Mesothelial cell of epicardium (in vitro differentiated cells): ENCODE results near the gene SEMA7A. TPM values are rescaled to one million over a fixed set of nuclear protein-coding genes. Genes with fewer than 3 reads are reported as not detected.

ENCODE experiments used
- DNase-seq, 2 experiments: peaks; one replicate each; pipeline ENCODE4 v3.0.0; 2021; ENCODE audit warnings: low spot score in 2 of 2; ENCODE audit not compliant: unreplicated experiment in 2 of 2
- H3K27ac Mint-ChIP-seq: 2 replicates; pipeline ENCODE4 v1.8.0; 2021; ENCODE audit warnings: mixed read lengths
- H3K27me3 Mint-ChIP-seq: 2 replicates; pipeline ENCODE4 v1.8.0; 2021; ENCODE audit warnings: low read depth, mixed read lengths
- H3K36me3 Mint-ChIP-seq: 2 replicates; pipeline ENCODE4 v1.8.0; 2021; ENCODE audit warnings: mixed read lengths
- H3K4me1 Mint-ChIP-seq: 2 replicates; pipeline ENCODE4 v1.8.0; 2021; ENCODE audit warnings: mixed read lengths
- H3K4me3 Mint-ChIP-seq: 2 replicates; pipeline ENCODE4 v1.8.0; 2021; ENCODE audit warnings: mild to moderate bottlenecking, moderate library complexity, mixed read lengths
- H3K9me3 Mint-ChIP-seq: 2 replicates; pipeline ENCODE4 v1.8.0; 2021; ENCODE audit warnings: mixed read lengths
- total RNA-seq: library from RNA; stranded (reverse); gene quantifications from 3 replicates; pipeline ENCODE4 v1.2.1, GENCODE V29; 2021
- TF ChIP-seq, protein P1 (sequence below): fragments of 200-600 bp; sonication (generic); IDR thresholded peaks from one replicate; pipeline ENCODE4 v1.5.0; 2021; ENCODE audit warnings: antibody characterized with exemption; ENCODE audit not compliant: unreplicated experiment

SEMA7A gene
- total RNA-seq, 1 donor from 2014 or later: 5.0 TPM

DNA sequence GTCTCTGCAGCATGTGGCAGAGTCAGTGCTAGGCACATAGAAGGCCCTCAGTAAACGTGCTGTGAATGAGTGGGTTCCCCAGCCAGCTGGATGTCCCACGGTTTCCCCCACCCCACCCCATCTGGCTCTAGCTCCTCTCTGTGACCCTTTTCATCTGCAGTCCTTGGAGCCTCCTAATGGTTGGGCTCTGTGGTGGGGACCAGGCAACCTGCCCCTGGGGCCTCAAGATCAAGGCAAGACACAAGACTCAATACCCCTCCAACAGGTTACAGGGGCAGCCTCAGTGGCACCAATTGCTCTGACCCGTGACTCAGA lies 49.2 kb downstream of the SEMA7A start:
- Mint-ChIP-seq H3K27me3 (no peaks in the 10 kb centered on the region), H3K4me3 (no peak overlapping the region), H3K9me3 (no peaks in the 10 kb centered on the region), H3K36me3 (no peaks in the 10 kb centered on the region), H3K27ac (no peak overlapping the region), H3K4me1 (peaks cover 35% of the 10 kb centered on the region)
- DNase-seq: no peak
- TF ChIP-seq, protein P1, sequence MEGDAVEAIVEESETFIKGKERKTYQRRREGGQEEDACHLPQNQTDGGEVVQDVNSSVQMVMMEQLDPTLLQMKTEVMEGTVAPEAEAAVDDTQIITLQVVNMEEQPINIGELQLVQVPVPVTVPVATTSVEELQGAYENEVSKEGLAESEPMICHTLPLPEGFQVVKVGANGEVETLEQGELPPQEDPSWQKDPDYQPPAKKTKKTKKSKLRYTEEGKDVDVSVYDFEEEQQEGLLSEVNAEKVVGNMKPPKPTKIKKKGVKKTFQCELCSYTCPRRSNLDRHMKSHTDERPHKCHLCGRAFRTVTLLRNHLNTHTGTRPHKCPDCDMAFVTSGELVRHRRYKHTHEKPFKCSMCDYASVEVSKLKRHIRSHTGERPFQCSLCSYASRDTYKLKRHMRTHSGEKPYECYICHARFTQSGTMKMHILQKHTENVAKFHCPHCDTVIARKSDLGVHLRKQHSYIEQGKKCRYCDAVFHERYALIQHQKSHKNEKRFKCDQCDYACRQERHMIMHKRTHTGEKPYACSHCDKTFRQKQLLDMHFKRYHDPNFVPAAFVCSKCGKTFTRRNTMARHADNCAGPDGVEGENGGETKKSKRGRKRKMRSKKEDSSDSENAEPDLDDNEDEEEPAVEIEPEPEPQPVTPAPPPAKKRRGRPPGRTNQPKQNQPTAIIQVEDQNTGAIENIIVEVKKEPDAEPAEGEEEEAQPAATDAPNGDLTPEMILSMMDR: no peak

DNA sequence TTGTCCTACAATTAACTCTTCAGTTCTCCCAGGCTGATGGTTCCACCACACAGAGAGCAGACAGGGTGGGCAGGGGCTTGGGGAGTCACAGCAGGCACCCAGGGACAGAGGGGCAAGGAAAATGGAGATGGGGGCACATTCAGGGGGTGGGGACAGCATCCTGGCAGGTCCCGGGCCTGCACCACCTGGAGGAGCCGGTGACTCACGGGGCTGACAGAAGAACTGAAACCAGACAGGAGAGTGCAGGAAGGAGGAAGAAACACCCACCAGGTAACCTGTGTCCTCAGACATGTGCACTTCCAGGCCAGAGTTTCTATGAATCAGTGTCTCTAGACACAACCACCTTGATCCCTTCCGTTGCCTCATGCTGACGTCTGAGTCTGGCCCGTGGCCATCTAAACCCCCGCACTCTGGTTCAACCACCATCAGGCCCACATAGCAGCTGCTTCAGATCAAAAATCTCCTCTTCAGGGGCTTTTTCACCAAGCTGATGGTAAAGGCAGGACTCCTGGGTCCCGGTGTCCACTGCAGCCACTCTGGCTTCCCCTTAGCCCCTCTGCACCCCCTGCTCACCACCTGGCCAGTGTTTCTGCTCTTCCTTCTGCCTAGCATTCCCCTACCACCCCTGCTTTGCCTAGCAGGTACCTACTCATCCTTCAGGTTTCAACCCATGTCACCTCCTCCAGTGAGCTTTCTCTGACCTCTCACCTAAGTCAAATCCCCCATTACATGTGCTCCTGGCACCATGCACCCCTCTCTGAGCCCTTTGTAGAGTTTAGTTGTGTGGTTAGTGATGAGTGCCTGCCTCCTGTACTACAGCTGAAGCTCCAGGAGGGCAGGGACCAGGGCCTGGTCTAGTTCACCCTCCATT lies 49.8 kb downstream of the SEMA7A start:
- H3K27ac Mint-ChIP-seq: peak overlapping the region; percentile 35
- no peak overlapping the region for H3K4me3 Mint-ChIP-seq

DNA sequence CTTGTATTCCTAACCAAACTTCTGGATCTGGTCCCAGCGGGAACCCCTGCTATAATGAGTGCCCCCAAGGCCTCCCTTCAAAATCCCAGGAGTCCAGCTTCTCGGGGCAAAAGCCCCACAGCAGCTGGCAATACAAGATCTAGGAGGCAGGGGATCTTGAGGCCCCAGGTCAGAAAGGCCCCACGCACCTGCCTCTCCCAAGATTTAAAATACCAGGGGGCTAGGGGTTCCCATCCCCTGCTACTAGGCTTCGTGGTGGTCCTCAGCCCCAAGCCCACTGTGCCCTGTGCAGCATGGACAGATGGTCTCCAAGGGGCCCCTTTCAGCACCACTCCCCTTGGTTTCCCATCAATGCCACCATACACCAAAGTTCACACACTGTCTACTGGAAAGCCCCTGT lies 50.5 kb downstream of the SEMA7A start:
- no peaks in the 10 kb centered on the region for H3K9me3 Mint-ChIP-seq
- no peaks in the 10 kb centered on the region for H3K36me3 Mint-ChIP-seq
- peaks cover 36% of the 10 kb centered on the region for H3K4me1 Mint-ChIP-seq
- H3K27ac Mint-ChIP-seq: peak overlapping the region; percentile 35
- H3K4me3 Mint-ChIP-seq: no peak overlapping the region
- TF ChIP-seq, protein P1: no peak
- H3K27me3 Mint-ChIP-seq: no peaks in the 10 kb centered on the region
- DNase-seq: no peak

More for the DNA sequence above, 49.8 kb downstream of the SEMA7A start:
- no peaks in the 10 kb centered on the region for H3K9me3 Mint-ChIP-seq
- no peaks in the 10 kb centered on the region for H3K27me3 Mint-ChIP-seq
- no peak for DNase-seq
- H3K36me3 Mint-ChIP-seq: no peaks in the 10 kb centered on the region
- H3K4me1 Mint-ChIP-seq: peaks cover 33% of the 10 kb centered on the region
- TF ChIP-seq, protein P1: no peak

DNA sequence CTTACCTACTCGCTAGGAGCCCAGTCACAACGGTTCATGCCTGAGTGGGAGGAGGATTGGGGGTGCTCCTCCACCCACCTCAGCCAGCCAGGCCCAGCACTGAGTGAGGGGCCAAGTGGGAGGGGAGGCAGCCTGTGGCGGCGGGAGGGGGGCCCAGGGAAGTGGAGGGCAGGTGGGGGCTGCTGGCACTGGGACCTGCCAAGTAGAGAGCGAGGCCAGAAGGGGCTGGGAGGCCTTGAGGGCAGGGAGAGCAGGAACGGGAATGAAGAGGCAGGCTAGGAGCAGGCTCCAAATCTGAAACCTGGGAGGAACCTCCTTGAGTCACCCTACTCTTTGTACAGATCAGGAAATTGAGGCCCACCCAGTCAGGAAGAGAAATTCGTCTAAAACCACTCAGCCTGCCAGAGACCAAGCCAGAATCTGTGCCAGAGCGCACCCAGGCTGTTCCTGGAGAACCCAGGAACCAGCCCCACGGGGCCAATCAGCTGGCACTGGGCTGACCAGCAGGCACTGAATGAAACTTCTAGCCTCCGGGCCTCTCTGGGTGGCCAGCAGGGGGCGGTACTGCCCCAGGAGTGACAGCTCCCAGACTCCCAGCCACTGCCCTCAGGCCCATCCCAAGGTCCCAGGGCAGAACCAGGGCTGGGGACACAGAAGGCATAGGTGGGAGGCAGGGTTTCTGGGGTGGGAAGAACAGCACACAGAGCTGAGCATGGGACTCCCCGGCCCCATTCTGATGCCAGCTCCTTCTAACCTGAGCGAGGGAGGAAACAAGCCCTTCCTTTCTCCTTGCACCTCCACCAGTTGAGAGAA lies 51.5 kb downstream of the SEMA7A start:
- Mint-ChIP-seq H3K4me3 (no peak overlapping the region), H3K36me3 (no peaks in the 10 kb centered on the region), H3K4me1 (peaks cover 31% of the 10 kb centered on the region), H3K27me3 (no peaks in the 10 kb centered on the region), H3K27ac (no peak overlapping the region), H3K9me3 (no peaks in the 10 kb centered on the region)
- peak; percentile 80 to 92 for DNase-seq
- TF ChIP-seq, protein P1: peak; percentile 95

DNA sequence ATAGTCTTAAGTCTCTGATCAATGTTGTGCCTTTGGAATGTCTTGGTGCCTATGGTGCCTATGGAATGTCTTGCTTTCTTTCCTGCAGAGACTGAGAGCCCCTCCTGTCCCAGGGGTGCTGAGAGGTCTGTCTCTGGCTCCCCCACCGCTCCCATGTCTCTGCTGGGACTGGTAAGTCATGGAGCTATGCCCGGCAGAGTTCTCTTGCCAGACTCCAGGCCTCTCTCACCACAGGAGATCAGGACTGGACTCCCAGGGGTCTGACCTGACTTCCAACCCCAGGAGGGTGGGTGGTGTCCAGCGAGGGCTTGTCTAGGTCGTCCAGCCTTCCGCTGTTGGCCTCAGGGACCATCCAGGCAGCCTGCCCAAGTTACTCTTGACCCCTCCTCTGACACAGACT lies 52.3 kb downstream of the SEMA7A start:
- TF ChIP-seq, protein P1: no peak
- Mint-ChIP-seq H3K4me3 (no peak overlapping the region), H3K27ac (no peak overlapping the region), H3K4me1 (peaks cover 25% of the 10 kb centered on the region), H3K27me3 (no peaks in the 10 kb centered on the region), H3K9me3 (no peaks in the 10 kb centered on the region), H3K36me3 (no peaks in the 10 kb centered on the region)
- DNase-seq: no peak
